ENCODE data around the gene CYP4V2.

The CYP4V2 gene

GRCh38 chr4:186191200-186192065 is at the start of gene CYP4V2:
CYP4V2 (plus strand) TSS chr4:186191567; CDS start chr4:186191824, 257 bp downstream.
- DNase-seq (ENCODE audit: low read depth in 2 of 2) = peak; percentile 65 to 73

DNA sequence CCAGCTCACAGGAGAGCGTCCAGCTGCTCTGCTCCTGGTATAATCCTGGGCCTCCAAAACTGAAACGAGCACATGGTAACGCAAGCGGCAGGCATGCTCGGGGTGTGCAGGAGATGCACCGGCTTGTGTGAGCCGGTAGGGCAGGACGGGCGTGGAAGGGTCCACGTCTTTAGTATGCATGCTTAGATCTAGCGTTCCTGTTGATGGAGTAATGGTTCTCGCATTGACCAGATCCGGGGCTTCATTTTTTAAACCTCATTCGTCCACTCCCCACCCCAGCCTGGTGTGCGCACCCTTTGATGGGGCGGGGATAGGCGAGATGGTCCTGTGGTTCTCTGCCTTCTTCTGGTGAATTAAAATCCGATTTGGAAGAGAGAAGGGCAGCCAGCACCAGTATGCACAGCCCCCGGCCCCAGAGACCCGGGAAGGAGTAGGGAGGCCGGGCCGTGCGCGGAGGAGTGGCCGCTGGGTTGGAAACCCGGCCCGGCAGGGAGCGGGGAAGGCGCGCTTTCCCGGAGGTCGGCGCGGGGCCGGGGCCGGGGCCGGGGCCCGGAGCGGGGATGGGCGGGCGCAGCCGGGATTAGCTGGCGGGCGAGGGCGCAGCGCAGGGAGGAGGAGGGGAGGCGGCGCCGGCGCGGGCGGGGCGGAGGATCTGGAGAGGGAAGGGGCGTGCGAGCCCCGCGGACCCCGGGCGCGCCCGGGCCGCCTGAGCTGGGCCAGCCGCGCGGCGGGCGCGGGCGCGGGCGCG is 47.0 kb upstream of the CYP4V2 start:
- no peak for DNase-seq (ENCODE audit: low read depth in 2 of 2)

DNA sequence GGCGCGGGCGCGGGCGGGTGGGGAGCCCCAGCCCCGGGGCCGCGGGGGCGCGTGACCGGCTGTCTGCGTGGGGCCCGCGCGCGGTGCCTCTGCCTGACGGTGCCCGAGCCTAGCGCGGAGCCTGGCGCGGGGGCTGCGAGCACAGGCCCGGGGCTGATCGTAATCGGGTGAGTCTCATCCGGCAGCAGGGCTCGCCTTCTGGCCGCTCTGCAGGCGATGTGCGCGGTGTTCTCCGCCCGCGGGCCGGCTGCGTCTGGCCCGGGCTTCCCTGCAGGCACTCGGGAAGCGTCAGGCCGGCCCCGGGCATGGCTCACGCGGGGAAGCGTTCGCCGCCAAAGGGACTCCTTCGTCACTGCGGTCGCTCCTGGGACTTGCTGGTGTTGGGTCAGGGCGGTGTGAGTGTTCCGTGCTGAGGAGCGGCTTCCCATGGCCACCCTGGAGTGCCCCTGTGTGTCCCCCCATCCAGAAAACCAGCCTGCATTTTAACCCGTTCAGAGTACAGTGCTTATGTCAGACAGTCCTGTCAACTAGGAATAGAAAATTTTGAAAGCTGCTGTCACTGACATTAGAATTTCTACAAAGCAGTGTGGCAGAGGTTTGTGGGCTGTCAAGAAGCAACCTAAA is 46.3 kb upstream of the CYP4V2 start:
- DNase-seq (ENCODE audit: low read depth in 2 of 2) = no peak

- DNase-seq (ENCODE audit: low read depth in 2 of 2) = no peak
Measured at GRCh38 chr4:186146458-186146857, 44.9 kb upstream of the CYP4V2 start.

DNA sequence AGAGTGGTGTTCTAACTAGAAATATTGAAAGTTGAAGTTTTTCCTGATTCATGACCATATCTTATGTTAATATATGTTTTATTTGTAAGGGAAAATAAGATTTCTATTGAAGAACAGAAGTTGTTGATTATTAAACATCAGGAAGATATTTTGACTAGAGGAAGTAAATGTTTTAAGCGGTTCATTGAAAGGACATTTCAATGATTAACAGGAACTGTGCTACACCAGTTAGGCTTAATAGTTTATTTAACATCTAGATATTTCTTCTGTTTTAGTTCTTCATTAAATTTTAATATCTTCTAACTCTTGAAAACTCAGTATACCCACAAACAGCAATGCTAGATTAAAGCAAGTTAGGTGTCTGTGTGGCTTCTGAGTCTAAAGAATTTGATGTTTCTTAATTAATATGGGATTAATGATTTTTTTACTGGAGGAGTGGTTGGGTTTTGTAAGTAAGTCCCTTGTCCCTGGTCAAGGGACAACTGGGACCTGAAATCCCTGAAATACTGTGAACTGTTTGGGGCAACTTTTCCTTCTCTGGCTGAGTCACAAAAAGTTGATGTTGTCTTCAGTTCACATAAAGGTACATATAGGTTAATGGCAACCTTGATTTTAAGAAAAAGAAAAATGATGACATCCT is 42.9 kb upstream of the CYP4V2 start:
- DNase-seq (ENCODE audit: low read depth in 2 of 2) = no peak

DNA sequence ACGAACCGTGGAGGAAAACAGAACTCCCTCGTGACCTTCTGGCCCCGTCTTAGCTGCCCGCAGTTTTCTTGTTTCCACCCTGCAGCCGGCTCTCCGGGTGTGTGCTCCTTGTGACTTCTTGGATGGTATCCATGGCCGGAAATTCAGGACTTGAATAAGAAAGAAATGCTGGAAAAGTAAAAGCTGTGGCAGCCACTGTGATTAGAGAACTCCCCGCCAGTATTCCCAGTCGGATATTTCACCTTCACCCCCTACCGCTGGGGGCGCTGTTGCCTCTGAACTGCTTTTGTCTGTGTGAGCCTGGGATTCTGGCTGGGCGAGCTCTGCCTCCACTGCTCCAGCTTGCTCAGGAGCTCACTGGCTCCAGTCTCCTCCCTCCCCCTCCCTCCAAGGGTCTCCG is 41.5 kb upstream of the CYP4V2 start:
- DNase-seq (ENCODE audit: low read depth in 2 of 2) = no peak

DNA sequence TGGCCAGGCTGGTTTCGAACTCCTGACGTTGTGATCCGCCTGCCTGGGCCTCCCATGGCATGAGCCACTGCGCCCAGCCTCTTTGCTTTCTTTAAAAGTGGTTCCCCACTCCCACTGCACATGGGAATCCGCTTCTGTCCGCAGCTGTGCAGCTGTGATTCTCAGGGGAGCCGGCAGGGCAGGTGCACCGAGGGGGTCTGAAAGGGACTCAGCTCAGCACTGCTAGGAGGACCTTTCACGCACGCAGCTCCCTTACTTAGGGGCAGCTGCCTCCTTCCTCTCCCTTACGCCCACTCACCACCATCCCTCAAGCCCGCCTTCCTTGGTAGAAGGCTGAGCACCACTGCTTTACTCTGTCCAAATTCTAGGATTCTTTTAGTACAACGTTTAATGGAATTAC is 40.4 kb upstream of the CYP4V2 start:
- DNase-seq (ENCODE audit: low read depth in 2 of 2) = no peak

GRCh38 chr4:186151499-186151898 is 39.9 kb upstream of the CYP4V2 start:
- DNase-seq (ENCODE audit: low read depth in 2 of 2) = no peak

GRCh38 chr4:186158021-186158813 is 33.1 kb upstream of the CYP4V2 start:
- DNase-seq (ENCODE audit: low read depth in 2 of 2) = no peak

DNA sequence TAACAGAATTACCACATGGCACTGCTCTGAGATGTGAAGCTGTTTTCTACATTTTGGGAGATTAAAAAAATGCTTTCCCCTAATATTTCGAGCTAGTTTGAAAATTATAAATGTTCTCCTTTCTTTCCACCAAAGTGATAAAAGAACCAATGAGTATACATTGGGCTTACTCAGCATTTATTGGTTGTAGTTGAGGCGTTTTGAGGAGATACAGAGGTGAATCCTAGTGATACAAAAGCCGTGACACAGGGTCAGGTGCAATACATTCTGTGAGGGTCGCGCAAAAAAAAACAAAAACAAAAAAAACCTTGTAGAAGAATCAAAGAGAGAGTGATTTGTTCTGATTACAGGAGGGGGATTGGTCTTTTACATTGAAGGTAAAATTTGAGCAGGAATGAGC is 32.4 kb upstream of the CYP4V2 start:
- no peak for DNase-seq (ENCODE audit: low read depth in 2 of 2)

- no peak for DNase-seq (ENCODE audit: low read depth in 2 of 2)
Measured at GRCh38 chr4:186159613-186160012, 31.8 kb upstream of the CYP4V2 start.

DNA sequence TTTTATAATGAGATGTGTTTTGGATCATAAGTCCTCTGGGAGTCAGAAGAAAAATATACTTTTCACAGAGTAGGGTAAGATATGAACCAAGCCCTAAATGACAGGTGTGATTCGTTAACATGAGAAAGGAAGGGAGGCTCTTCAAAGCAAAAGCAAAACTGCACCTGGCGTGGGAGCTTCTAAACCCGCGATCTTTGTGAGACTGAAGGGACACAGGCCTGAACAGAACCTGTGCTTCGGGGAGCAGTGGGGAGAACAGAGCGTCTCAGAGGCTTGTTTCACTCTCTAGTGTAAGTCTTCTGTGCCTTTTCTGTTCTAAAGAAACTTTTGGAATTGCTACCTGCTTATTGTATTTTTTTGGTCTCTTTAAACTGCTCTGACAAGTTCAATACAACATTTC is 30.2 kb upstream of the CYP4V2 start:
- DNase-seq (ENCODE audit: low read depth in 2 of 2) = no peak

- no peak for DNase-seq (ENCODE audit: low read depth in 2 of 2)
Measured at GRCh38 chr4:186166852-186167512, 24.4 kb upstream of the CYP4V2 start.

- no peak for DNase-seq (ENCODE audit: low read depth in 2 of 2)
Measured at GRCh38 chr4:186167605-186168004, 23.8 kb upstream of the CYP4V2 start.

DNA sequence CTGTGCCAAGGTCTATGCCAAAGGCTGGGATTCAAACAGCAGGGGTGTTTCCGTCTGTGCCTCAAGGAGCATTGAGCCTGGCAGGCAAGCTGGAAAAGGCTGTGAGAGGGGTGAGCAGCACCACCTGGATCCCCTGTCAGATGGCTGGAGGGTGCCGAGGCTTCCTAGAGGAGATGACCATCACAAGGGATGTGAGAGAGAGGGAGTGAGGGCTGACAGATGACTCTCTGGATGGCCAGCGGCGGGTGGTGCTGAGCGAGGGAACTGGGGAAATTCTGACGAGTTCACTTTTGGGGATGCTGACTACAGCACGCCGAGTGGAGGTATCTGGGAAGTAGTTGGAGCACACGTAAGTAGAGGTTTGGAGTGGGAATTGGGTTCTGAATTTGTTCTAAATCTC is 22.6 kb upstream of the CYP4V2 start:
- DNase-seq (ENCODE audit: low read depth in 2 of 2) = no peak

GRCh38 chr4:186169333-186169944 is 21.9 kb upstream of the CYP4V2 start:
- no peak for DNase-seq (ENCODE audit: low read depth in 2 of 2)

GRCh38 chr4:186169945-186170802 is 21.2 kb upstream of the CYP4V2 start:
- no peak for DNase-seq (ENCODE audit: low read depth in 2 of 2)

GRCh38 chr4:186170966-186171365 is 20.4 kb upstream of the CYP4V2 start:
- DNase-seq (ENCODE audit: low read depth in 2 of 2) = no peak

DNA sequence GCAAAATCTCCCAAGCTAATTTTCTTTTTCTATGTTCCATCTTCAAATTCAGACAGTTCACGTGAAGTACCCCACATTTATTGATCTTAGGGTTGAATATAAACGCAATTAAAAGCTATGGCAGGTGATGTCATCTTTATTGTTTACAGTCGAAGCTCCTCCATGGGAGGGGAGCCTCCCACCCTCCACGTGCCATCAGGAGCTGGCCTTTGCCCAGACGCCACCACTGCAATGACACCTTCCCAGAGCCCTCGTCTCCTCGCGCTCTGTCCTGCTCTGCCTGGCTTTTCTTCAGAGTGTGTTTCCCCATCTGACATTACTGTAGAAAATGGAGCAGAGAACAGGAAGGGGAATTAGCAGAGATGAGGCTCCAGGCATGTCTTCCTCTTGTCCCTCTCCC is 18.8 kb upstream of the CYP4V2 start:
- DNase-seq (ENCODE audit: low read depth in 2 of 2) = no peak
